Adrenal gland (tissue), 12 donors: ENCODE results near the gene LMAN2. TPM values are rescaled to one million over a fixed set of nuclear protein-coding genes. Genes with fewer than 3 reads are reported as not detected.
"Not testable (repeated sequence)": the region's sequence is repeated elsewhere in the genome, so short reads cannot be mapped to it uniquely, and the experiment has no call there.

Source experiments
- DNase-seq, 7 donors: peaks; one replicate each; pipeline ENCODE4 v3.0.0-alpha.2; 2019 to 2020
- H3K27ac ChIP-seq, 5 donors: fragments of 200-600 bp; sonication (generic) in 4 of 5; 1 replicate in 3 of 5; 2 replicates in 2 of 5; pipeline versions ENCODE4 v1.5.1 to v1.8.0; 2016 to 2020; ENCODE audit warnings: mild to moderate bottlenecking in 1 of 5
- H3K27me3 ChIP-seq: fragments of 200-600 bp; 2 replicates; pipeline ENCODE4 v1.8.0; 2021
- H3K36me3 ChIP-seq, 2 donors: fragments of 200-600 bp; replicated peaks in 1 of 2; 1 replicate in 1 of 2; 2 replicates in 1 of 2; pipeline versions ENCODE4 v1.5.1 to v1.8.0; 2018 to 2022
- H3K4me1 ChIP-seq, 2 donors: fragments of 200-600 bp; replicated peaks in 1 of 2; 1 replicate in 1 of 2; 2 replicates in 1 of 2; pipeline versions ENCODE4 v1.5.1 to v1.8.0; 2018 to 2021
- H3K4me3 ChIP-seq, 4 donors: fragments of 200-600 bp; sonication (generic) in 3 of 4; one replicate each; pipeline ENCODE4 v1.5.1; 2016 to 2018
- H3K9me3 ChIP-seq, 3 donors: fragments of 200-600 bp; sonication (generic) in 1 of 3; replicated peaks in 1 of 3; 1 replicate in 2 of 3; 2 replicates in 1 of 3; pipeline versions ENCODE4 v1.5.1 to v1.8.0; 2016 to 2021
- CTCF ChIP-seq, 6 experiments: fragments of 450-650 bp in 4 of 6; fragments of 200-600 bp in 2 of 6; sonication (generic) in 1 of 6; IDR thresholded peaks; 1 replicate in 5 of 6; 2 replicates in 1 of 6; pipeline versions ENCODE4 v1.5.1 to v1.8.0; 2016 to 2021; ENCODE audit warnings: antibody characterized with exemption in 6 of 6, mild to moderate bottlenecking in 2 of 6, moderate library complexity in 1 of 6
- POLR2A ChIP-seq, 2 donors: fragments of 450-650 bp; IDR thresholded peaks; one replicate each; pipeline ENCODE4 v1.6.1; 2017; ENCODE audit warnings: antibody characterized with exemption in 2 of 2, mild to moderate bottlenecking in 2 of 2, moderate library complexity in 1 of 2
- WGBS, 4 donors: extraction: QIAGEN DNeasy Blood & Tissue Kit in 2 of 4; methylation state at CpG; one replicate each; pipeline versions ENCODE4 v1.1.5 to v1.1.7; 2013 to 2017; 5-methylcytosine and 5-hydroxymethylcytosine counted together
- intact Hi-C, 2 donors: fragments of 100-400 bp; cut with DNase I; formaldehyde crosslinking; loops; one replicate each; pipeline versions ENCODE4 v1.14.1 to v1.15.0; 2022 to 2023
- polyA plus RNA-seq, 3 donors: library from polyadenylated mRNA; stranded (reverse); fragments of 200-250 nt in 2 of 3; fragments of 350-450 nt in 1 of 3; fragmentation: Illumina TruSeq in 1 of 3; extraction: RNeasy Lipid Tissue Mini Kit (QIAGEN cat#74804) in 1 of 3; gene quantifications; one replicate each; pipeline ENCODE4 v1.2.3, GENCODE V29; 2013 to 2014
- total RNA-seq, 9 donors: library from RNA; depleted of rRNA in 4 of 9; stranded (reverse); fragments of >200 nt in 4 of 9; fragments of 120-200 nt in 1 of 9; fragmentation: NEBNext Ultra II Directional in 1 of 9; extraction: Animal tissue kit (Norgen Biotek cat#: 25700) in 1 of 9; gene quantifications; one replicate each; pipeline versions ENCODE4 v1.1.0 to v1.2.4, GENCODE V29; 2013 to 2023
- donor health status: healthy with polysubstance abuse.
- donor health status: Bipolar disorder and iron deficiency.
- donor health status: DM: yes; HTN: yes; CAD: no.
- donor health status: DM: no; HTN: no; CAD: no.
- donor health status: DM: no; HTN: no; CAD: no.
- donor health status: DM: yes; HTN: yes; CAD: no.

Gene LMAN2
- total and polyA plus RNA-seq, 12 donors = 85.7 to 398 (median 150) TPM

- WGBS, 4 donors = 95 to 98% (median 96%) methylated on average over 6 of the region's 6 CpGs
- no peak for TF ChIP-seq CTCF (IDR thresholded peaks at IDR 0.05)
- no peak overlapping the region for H3K27ac ChIP-seq
- H3K4me1 ChIP-seq = peaks cover 7 to 24% of the 10 kb centered on the region in 2 donors
- no peaks in the 10 kb centered on the region for H3K9me3 ChIP-seq
- no peak overlapping the region for H3K4me3 ChIP-seq
- H3K27me3 ChIP-seq = no peaks in the 10 kb centered on the region
- peaks cover 0 to 19% of the 10 kb centered on the region in 2 donors for H3K36me3 ChIP-seq
- intact Hi-C loops = no loop called here
- DNase-seq = no peak
Measured at GRCh38 chr5:177344891-177345290, 6.6 kb downstream of the LMAN2 start.

GRCh38 chr5:177343777-177344176, 7.7 kb downstream of the LMAN2 start:
- peaks cover 0 to 22% of the 10 kb centered on the region in 2 donors for H3K4me1 ChIP-seq
- H3K27me3 ChIP-seq = no peaks in the 10 kb centered on the region
- TF ChIP-seq POLR2A (IDR thresholded peaks at IDR 0.05) = no peak
- no peak for TF ChIP-seq CTCF (IDR thresholded peaks at IDR 0.05)
- peaks cover 0 to 16% of the 10 kb centered on the region in 2 donors for H3K36me3 ChIP-seq
- no peaks in the 10 kb centered on the region for H3K9me3 ChIP-seq
- 95 to 98% (median 96%) methylated on average over 6 of the region's 6 CpGs for WGBS, 4 donors
- intact Hi-C loops = no loop called here
- H3K4me3 ChIP-seq = no peak overlapping the region
- no peak for DNase-seq
- H3K27ac ChIP-seq = no peak overlapping the region

GRCh38 chr5:177343000-177343399, 8.5 kb downstream of the LMAN2 start:
- 92 to 95% (median 94%) methylated on average over 14 of the region's 14 CpGs for WGBS, 4 donors
- DNase-seq, H3K27ac ChIP-seq, H3K27me3 ChIP-seq, intact Hi-C loops, H3K9me3 ChIP-seq, H3K4me3 ChIP-seq: not testable (repeated sequence)
- Histone ChIP-seq H3K36me3 (peaks cover 0 to 21% of the 10 kb centered on the region in 2 donors), H3K4me1 (peaks cover 0 to 17% of the 10 kb centered on the region in 2 donors)

GRCh38 chr5:177339107-177339638, 12.3 kb downstream of the LMAN2 start:
- intact Hi-C loops = no loop called here
- no peak for TF ChIP-seq CTCF (IDR thresholded peaks at IDR 0.05)
- TF ChIP-seq POLR2A (IDR thresholded peaks at IDR 0.05) = no peak
- no peak overlapping the region for H3K4me3 ChIP-seq
- DNase-seq = no peak
- peaks cover 0 to 52% of the 10 kb centered on the region in 2 donors for H3K36me3 ChIP-seq
- no peaks in the 10 kb centered on the region for H3K9me3 ChIP-seq
- H3K27me3 ChIP-seq = no peaks in the 10 kb centered on the region
- H3K27ac ChIP-seq = no peak overlapping the region
- 60 to 71% (median 61%) methylated on average over 9 to 11 of the region's 11 CpGs for WGBS, 4 donors
- no peaks in the 10 kb centered on the region for H3K4me1 ChIP-seq
